GM12801 (cell line): ENCODE results near the gene ALDH4A1.

ENCODE experiments used
- CTCF ChIP-seq: IDR thresholded peaks from one replicate; pipeline ENCODE4 v1.5.1; 2011; ENCODE audit warnings: control low read depth; ENCODE audit not compliant: insufficient read length; ENCODE audit errors: extremely low read depth

ALDH4A1 gene

DNA sequence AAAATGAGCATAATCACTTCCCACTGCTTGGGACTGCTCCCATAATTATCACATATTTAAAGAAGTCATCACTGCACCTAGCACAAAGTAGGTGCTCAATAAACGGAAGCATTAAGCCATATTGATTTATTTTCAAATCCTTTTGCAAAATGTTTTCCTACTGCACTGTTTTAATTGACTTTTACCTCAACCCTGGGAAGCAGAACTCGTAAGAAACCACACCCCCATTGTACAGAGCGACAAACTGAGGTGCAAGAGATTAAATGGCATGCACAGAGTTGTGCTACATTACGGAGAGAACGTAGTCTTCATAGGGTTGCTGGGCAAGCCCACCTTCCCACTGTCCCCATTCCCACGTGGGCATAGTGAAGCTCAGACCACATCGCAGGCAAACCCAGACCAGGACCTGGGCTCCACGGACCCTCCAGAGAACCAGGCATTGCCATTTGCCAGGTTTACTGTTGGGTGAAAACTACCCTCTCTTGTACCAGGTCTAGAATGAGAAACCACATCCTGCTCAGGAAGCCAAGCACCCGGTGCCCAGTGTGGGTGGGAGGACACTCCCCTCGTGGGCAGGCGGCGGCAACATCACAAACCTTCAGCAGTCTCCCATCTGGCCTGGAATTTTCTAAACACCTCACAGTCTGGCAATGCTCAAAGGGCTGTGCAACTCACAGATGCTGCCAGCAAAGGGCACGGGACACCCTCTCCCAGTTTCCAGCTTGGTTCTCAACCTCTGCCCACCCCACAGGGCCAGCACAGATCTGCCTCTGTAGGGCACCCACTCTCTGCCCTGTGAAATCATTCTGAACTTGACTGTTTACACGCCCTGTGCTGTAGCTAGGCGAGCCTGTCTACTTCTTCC lies 45.9 kb upstream of the ALDH4A1 start:
- no peak for TF ChIP-seq CTCF

- no peak for TF ChIP-seq CTCF
Measured at GRCh38 chr1:18947570-18947969, 45.2 kb upstream of the ALDH4A1 start.

DNA sequence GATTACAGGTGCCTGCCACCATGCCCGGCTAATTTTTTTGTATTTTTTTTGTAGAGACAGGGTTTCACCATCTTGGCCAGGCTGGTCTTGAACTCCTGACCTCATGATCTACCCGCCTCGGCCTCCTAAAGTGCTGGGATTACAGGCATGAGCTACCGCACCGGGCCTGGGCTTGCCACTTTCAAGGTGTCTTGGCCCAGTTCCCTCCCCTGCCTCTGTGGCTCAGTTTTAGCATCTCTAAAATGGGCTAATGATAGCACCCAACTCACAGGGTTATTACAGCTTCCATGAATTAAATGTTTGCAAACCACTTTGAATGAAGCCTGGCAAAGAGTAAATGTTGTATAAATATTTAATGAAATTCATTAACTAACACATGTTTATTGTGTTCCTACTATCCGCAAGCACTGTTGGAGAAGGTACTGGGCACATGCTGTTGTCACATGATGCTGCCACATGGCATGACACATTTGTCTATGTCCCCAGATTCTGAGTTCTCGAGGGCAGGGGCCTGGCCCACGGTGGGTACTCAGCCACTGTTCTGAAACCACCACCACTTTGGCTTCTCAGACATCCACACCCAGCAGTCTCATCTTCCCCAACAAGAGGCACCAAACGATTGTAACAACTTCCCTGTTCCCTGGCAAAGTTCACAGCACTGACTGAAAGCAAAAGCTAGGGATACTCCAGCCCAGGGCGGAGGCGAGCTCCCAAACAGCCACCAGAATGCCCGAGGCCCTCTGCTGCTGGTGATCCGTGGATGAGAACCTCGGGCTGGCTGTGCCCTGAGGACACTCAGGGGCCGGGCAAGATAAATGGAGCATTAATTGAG lies 44.4 kb upstream of the ALDH4A1 start:
- TF ChIP-seq CTCF: no peak

GRCh38 chr1:18945401-18945849 lies 43.1 kb upstream of the ALDH4A1 start:
- TF ChIP-seq CTCF: no peak

DNA sequence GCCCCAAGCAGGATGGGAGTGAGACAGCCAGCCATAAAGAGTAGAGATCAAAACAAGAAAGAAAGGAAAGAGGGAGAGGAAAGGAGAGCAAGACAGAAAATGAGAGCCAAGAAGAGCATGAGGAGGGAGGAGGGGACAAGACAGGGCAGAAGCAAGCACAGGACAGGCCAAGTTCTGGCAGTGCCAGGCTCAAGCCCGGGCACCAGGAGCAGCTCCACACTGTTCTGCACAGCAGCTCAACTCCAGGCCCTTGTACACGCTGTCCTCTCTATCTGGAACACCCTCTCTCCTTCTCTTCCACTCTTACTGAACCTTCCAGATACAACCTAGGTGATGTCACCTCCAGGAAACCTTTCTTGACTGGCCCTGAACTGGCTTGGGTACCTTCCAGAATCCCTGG lies 42.5 kb upstream of the ALDH4A1 start:
- no peak for TF ChIP-seq CTCF

GRCh38 chr1:18943914-18944572 lies 41.7 kb upstream of the ALDH4A1 start:
- TF ChIP-seq CTCF: no peak

DNA sequence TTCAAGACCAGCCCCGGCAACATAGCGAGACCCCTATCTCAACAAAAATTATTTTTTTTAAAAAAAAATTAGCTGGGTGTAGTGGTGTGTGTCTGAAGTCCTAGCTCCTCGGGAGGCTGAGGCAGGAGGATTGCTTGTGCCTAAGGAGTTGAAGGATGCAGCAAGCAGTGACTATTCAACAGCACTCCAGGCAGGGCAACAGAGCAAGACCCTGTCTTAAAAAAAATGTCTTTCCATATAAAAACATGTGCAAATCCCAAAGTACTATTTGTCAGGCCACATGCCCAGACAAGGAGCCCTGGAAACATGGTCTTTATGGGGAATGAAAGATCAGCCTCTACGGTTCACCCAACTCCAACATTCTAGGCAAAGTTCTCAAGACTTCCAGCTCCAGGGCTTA lies 40.8 kb upstream of the ALDH4A1 start:
- TF ChIP-seq CTCF: no peak
